Lower lobe of right lung (tissue), 2 donors: Measurements from ENCODE around the gene ABHD17B. TPM values are rescaled to one million over a fixed set of nuclear protein-coding genes. Genes with fewer than 3 reads are reported as not detected.

Experiments
- ATAC-seq, 2 donors: fragments of 200-7000 bp; cut with Tn5 transposase; one replicate each; pipeline ENCODE4 v1.9.1; 2020 to 2022; ENCODE audit warnings: mild to moderate bottlenecking in 2 of 2, moderate library complexity in 2 of 2
- DNase-seq: peaks from one replicate; pipeline ENCODE4 v3.0.0-alpha.2; 2020
- H3K27ac ChIP-seq: fragments of 200-600 bp; one replicate; pipeline ENCODE4 v1.8.0; 2022
- H3K27me3 ChIP-seq: fragments of 200-600 bp; one replicate; pipeline ENCODE4 v1.8.0; 2022; ENCODE audit warnings: low read depth
- H3K36me3 ChIP-seq: fragments of 200-600 bp; one replicate; pipeline ENCODE4 v1.8.0; 2022; ENCODE audit warnings: mild to moderate bottlenecking
- H3K4me1 ChIP-seq: fragments of 200-600 bp; one replicate; pipeline ENCODE4 v1.8.0; 2022
- H3K4me3 ChIP-seq: fragments of 200-600 bp; one replicate; pipeline ENCODE4 v1.8.0; 2022; ENCODE audit warnings: mild to moderate bottlenecking
- H3K9me3 ChIP-seq: fragments of 200-600 bp; one replicate; pipeline ENCODE4 v1.8.0; 2022
- CTCF ChIP-seq: fragments of 200-600 bp; IDR thresholded peaks from one replicate; pipeline ENCODE4 v1.8.0; 2022; ENCODE audit warnings: antibody characterized with exemption, mild to moderate bottlenecking
- intact Hi-C: fragments of 100-400 bp; cut with DNase I; formaldehyde crosslinking; loops from one replicate; pipeline ENCODE4 v1.11.0; 2022
- total RNA-seq: library from RNA; stranded (reverse); fragmentation: NEBNext Ultra II Directional; extraction: Animal tissue kit (Norgen Biotek cat#: 25700); gene quantifications from one replicate; pipeline ENCODE4 v1.2.1, GENCODE V29; 2021
- donor health status: DM: no; HTN: yes; CAD: no; lungs with severe emphysema.

Gene ABHD17B
- total RNA-seq, 1 donor from 2014 or later: 12.8 TPM

GRCh38 chr9:71924576-71924975 lies 13.6 kb upstream of the ABHD17B start:
- ATAC-seq (no peak), DNase-seq (no peak)
- Histone ChIP-seq H3K9me3 (no peaks in the 10 kb centered on the region), H3K36me3 (no peaks in the 10 kb centered on the region), H3K4me1 (no peaks in the 10 kb centered on the region), H3K4me3 (no peak overlapping the region), H3K27me3 (no peaks in the 10 kb centered on the region), H3K27ac (no peak overlapping the region)
- TF ChIP-seq CTCF: no peak
- intact Hi-C loops: no loop called here

GRCh38 chr9:71921190-71921814 lies 10.3 kb upstream of the ABHD17B start:
- H3K9me3 ChIP-seq: no peaks in the 10 kb centered on the region
- TF ChIP-seq CTCF: no peak
- no peaks in the 10 kb centered on the region for H3K4me1 ChIP-seq
- no peak for ATAC-seq
- no peak overlapping the region for H3K27ac ChIP-seq
- no peak overlapping the region for H3K4me3 ChIP-seq
- intact Hi-C loops: no loop called here
- H3K36me3 ChIP-seq: no peaks in the 10 kb centered on the region
- no peaks in the 10 kb centered on the region for H3K27me3 ChIP-seq
- no peak for DNase-seq

GRCh38 chr9:71920456-71921189 lies 9.6 kb upstream of the ABHD17B start:
- Histone ChIP-seq H3K36me3 (no peaks in the 10 kb centered on the region), H3K9me3 (no peaks in the 10 kb centered on the region), H3K4me3 (no peak overlapping the region), H3K4me1 (no peaks in the 10 kb centered on the region), H3K27ac (no peak overlapping the region), H3K27me3 (no peaks in the 10 kb centered on the region)
- DNase-seq: no peak
- intact Hi-C loops: no loop called here
- no peak for TF ChIP-seq CTCF
- ATAC-seq: no peak

- ATAC-seq (no peak), DNase-seq (no peak)
- TF ChIP-seq CTCF: no peak
- no peak overlapping the region for H3K27ac ChIP-seq
- no peaks in the 10 kb centered on the region for H3K36me3 ChIP-seq
- no peak overlapping the region for H3K4me3 ChIP-seq
- peaks cover 6% of the 10 kb centered on the region for H3K4me1 ChIP-seq
- no peaks in the 10 kb centered on the region for H3K27me3 ChIP-seq
- no peaks in the 10 kb centered on the region for H3K9me3 ChIP-seq
- intact Hi-C loops: no loop called here
Observed at GRCh38 chr9:71918419-71918818, 7.4 kb upstream of the ABHD17B start.

GRCh38 chr9:71916834-71917534 lies 6.0 kb upstream of the ABHD17B start:
- intact Hi-C loops: no loop called here
- H3K27ac ChIP-seq: no peak overlapping the region
- H3K4me1 ChIP-seq: peaks cover 19% of the 10 kb centered on the region
- DNase-seq: no peak
- no peak for ATAC-seq
- H3K27me3 ChIP-seq: no peaks in the 10 kb centered on the region
- TF ChIP-seq CTCF: no peak
- H3K36me3 ChIP-seq: no peaks in the 10 kb centered on the region
- no peaks in the 10 kb centered on the region for H3K9me3 ChIP-seq
- no peak overlapping the region for H3K4me3 ChIP-seq
